NCI-H69 (cell line): Measurements from ENCODE around the gene ETV6.

ENCODE experiments used
- DNase-seq: peaks from one replicate; lab custom pipeline; 2025; lab: John Stamatoyannopoulos, UW

The ETV6 gene

GRCh38 chr12:11718105-11718504 is 68.6 kb downstream of the ETV6 start:
- DNase-seq, result no peak

GRCh38 chr12:11718768-11719253 is 69.3 kb downstream of the ETV6 start:
- no peak for DNase-seq

- no peak for DNase-seq
Measured at GRCh38 chr12:11719678-11720099, 70.2 kb downstream of the ETV6 start.

- DNase-seq, result no peak
Measured at GRCh38 chr12:11722071-11722470, 72.6 kb downstream of the ETV6 start.

GRCh38 chr12:11722578-11723138 is 73.2 kb downstream of the ETV6 start:
- DNase-seq, result no peak

- DNase-seq, result no peak
Measured at GRCh38 chr12:11723993-11724392, 74.5 kb downstream of the ETV6 start.

- DNase-seq, result no peak
Measured at GRCh38 chr12:11724888-11725311, 75.4 kb downstream of the ETV6 start.

- no peak for DNase-seq
Measured at GRCh38 chr12:11725686-11726085, 76.2 kb downstream of the ETV6 start.

GRCh38 chr12:11726659-11727058 is 77.2 kb downstream of the ETV6 start:
- DNase-seq, result no peak

- no peak for DNase-seq
Measured at GRCh38 chr12:11727133-11727664, 77.7 kb downstream of the ETV6 start.

GRCh38 chr12:11728154-11728755 is 78.8 kb downstream of the ETV6 start:
- DNase-seq, result no peak

GRCh38 chr12:11729008-11729407 is 79.5 kb downstream of the ETV6 start:
- peak; percentile 44 for DNase-seq

GRCh38 chr12:11729439-11730150 is 80.1 kb downstream of the ETV6 start:
- DNase-seq, result no peak

GRCh38 chr12:11730299-11731041 is 81.0 kb downstream of the ETV6 start:
- no peak for DNase-seq

- no peak for DNase-seq
Measured at GRCh38 chr12:11731042-11731357, 81.5 kb downstream of the ETV6 start.

GRCh38 chr12:11731455-11731854 is 82.0 kb downstream of the ETV6 start:
- DNase-seq, result no peak

GRCh38 chr12:11732023-11732422 is 82.5 kb downstream of the ETV6 start:
- no peak for DNase-seq

GRCh38 chr12:11732715-11733114 is 83.2 kb downstream of the ETV6 start:
- no peak for DNase-seq

- no peak for DNase-seq
Measured at GRCh38 chr12:11734580-11735180, 85.2 kb downstream of the ETV6 start.

- DNase-seq, result no peak
Measured at GRCh38 chr12:11738450-11738849, 89.0 kb downstream of the ETV6 start.

GRCh38 chr12:11739980-11740577 is 90.6 kb downstream of the ETV6 start:
- no peak for DNase-seq
